GM19193 (cell line): Measurements from ENCODE around the gene SSTR4.

Source experiments
- POLR2A ChIP-seq: IDR thresholded peaks from 4 replicates; pipeline ENCODE4 v1.6.1; 2011; ENCODE audit not compliant: insufficient read depth, insufficient read length; ENCODE audit errors: extremely low read depth

SSTR4 gene

GRCh38 chr20:23048283-23049200 is 13.4 kb downstream of the SSTR4 start:
- TF ChIP-seq POLR2A = no peak

GRCh38 chr20:23049201-23050075 is 14.3 kb downstream of the SSTR4 start, which contains the start of gene THBD:
THBD (minus strand) TSS chr20:23049672; CDS start chr20:23049504, 168 bp downstream.
- no peak for TF ChIP-seq POLR2A

- no peak for TF ChIP-seq POLR2A
These were observed 15.1 kb downstream of the SSTR4 start for GRCh38 chr20:23050076-23050838.

GRCh38 chr20:23050847-23051627 is 15.9 kb downstream of the SSTR4 start:
- no peak for TF ChIP-seq POLR2A

GRCh38 chr20:23052904-23053303 is 17.8 kb downstream of the SSTR4 start:
- no peak for TF ChIP-seq POLR2A

GRCh38 chr20:23058240-23058639 is 23.1 kb downstream of the SSTR4 start:
- no peak for TF ChIP-seq POLR2A

GRCh38 chr20:23059001-23059400 is 23.9 kb downstream of the SSTR4 start:
- TF ChIP-seq POLR2A = no peak

GRCh38 chr20:23059846-23060245 is 24.7 kb downstream of the SSTR4 start:
- TF ChIP-seq POLR2A = no peak

- no peak for TF ChIP-seq POLR2A
These were observed 25.5 kb downstream of the SSTR4 start for GRCh38 chr20:23060629-23061028.

GRCh38 chr20:23061262-23061661 is 26.1 kb downstream of the SSTR4 start:
- TF ChIP-seq POLR2A = no peak

GRCh38 chr20:23061734-23062561 is 26.8 kb downstream of the SSTR4 start:
- TF ChIP-seq POLR2A = no peak

- TF ChIP-seq POLR2A = no peak
These were observed 27.5 kb downstream of the SSTR4 start for GRCh38 chr20:23062632-23063031.

- TF ChIP-seq POLR2A = no peak
These were observed 28.1 kb downstream of the SSTR4 start for GRCh38 chr20:23063168-23063567.

- no peak for TF ChIP-seq POLR2A
These were observed 28.5 kb downstream of the SSTR4 start for GRCh38 chr20:23063581-23063980.
